ENCODE results near the gene SPPL2A.

Gene SPPL2A

DNA sequence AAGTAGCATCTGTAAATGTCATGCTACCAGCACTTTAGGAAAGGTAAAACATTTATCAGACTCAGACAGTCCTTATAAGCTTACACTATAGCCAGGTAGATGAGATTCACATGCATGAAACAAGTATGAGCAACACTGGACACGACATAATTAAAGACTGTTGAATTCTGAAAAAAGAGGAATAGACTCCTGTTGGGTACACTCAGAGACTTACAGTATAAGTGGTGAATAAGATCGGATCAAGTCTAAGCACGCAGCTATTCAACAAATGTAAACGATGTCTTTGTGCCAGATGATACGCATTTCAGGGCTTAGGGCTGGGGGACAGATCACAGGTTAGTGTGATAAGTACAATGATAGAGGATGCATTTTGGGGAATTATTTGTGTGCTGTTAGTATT lies 43.2 kb upstream of the SPPL2A start:
- FAIRE-seq: no peak
- TF ChIP-seq, protein P1, sequence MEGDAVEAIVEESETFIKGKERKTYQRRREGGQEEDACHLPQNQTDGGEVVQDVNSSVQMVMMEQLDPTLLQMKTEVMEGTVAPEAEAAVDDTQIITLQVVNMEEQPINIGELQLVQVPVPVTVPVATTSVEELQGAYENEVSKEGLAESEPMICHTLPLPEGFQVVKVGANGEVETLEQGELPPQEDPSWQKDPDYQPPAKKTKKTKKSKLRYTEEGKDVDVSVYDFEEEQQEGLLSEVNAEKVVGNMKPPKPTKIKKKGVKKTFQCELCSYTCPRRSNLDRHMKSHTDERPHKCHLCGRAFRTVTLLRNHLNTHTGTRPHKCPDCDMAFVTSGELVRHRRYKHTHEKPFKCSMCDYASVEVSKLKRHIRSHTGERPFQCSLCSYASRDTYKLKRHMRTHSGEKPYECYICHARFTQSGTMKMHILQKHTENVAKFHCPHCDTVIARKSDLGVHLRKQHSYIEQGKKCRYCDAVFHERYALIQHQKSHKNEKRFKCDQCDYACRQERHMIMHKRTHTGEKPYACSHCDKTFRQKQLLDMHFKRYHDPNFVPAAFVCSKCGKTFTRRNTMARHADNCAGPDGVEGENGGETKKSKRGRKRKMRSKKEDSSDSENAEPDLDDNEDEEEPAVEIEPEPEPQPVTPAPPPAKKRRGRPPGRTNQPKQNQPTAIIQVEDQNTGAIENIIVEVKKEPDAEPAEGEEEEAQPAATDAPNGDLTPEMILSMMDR (IDR thresholded peaks at IDR 0.05; ENCODE audit: insufficient read depth, missing control alignments): no peak
- no peak for DNase-seq (ENCODE audit: insufficient read length, low spot score)

DNA sequence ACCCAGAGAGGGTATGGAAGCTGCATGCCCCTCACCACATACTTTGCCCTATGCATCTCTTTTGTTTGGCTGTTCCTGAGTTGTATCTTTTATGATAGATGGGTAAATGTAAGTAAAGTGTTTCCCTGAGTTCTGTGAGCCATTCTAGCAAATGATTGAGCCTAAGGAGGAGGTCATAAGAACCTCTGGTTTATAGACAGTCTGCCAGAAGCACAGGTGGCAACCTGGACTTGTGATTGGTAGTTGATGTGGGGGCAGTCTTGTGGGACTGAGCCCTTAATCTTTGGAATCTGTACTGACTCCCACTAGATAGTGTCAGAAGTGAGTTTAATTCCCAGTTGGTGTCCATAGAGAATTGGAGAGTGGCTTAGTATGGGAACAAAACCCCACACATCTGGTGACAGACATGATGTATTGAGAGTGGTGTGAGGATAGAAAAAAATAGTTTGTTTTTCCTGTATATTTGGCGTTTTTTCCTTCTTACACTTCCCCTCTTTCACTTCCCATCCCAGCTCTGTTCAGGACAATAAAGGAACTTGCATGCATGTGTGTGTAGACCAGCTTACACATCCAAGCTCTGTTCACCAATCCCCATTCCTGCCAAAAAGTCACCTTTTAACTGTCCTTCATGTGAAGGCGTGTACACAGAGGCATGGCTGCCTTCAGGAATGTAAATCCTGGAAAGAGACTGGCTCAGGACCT lies 38.1 kb upstream of the SPPL2A start:
- FAIRE-seq (no peak), DNase-seq (ENCODE audit: insufficient read length, low spot score) (no peak)
- TF ChIP-seq, protein P1 (IDR thresholded peaks at IDR 0.05; ENCODE audit: insufficient read depth, missing control alignments): no peak

GRCh38 chr15:50800715-50801114 lies 35.2 kb upstream of the SPPL2A start:
- DNase-seq (ENCODE audit: insufficient read length, low spot score) (no peak), FAIRE-seq (no peak)
- TF ChIP-seq, protein P1 (IDR thresholded peaks at IDR 0.05; ENCODE audit: insufficient read depth, missing control alignments): no peak

DNA sequence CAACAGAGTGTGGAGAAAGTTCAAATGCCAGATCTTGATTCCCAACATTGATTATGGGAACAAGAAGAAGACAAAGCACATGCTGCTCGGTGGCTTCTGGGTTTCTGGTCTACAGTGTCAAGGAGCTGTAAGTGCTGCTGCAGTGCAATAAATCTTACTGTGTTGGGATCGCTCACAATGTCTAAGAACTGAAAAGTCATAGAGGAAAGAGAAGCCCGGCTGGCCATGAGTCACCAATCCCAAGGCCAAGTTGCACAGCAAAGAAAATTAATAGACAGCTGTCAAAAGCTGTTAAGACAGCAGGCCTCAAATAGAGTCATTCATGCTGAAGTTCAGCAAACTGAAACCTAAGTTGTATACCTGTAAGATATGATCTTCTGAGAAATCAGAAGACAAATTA lies 33.2 kb upstream of the SPPL2A start:
- TF ChIP-seq, protein P1 (IDR thresholded peaks at IDR 0.05; ENCODE audit: insufficient read depth, missing control alignments): no peak
- DNase-seq (ENCODE audit: insufficient read length, low spot score) (no peak), FAIRE-seq (no peak)

DNA sequence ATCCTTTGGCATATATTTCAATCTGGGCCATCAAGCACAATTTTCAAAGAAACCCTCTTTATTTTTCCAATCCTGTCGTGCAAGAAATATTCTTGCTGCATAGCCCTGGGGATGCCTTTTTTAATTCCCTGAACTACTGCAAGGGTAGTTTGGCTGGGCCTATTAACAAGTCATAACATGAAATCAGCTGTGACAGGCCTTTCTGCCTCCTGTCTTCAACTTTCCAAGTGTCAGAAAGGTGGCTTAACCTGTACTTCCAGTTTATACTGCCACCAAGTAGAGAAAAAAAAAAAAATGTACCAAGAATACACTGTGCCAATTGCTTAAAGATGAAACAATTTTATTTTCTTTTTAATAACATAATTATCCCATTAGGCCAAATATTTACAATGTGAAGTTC lies 32.4 kb upstream of the SPPL2A start:
- FAIRE-seq: no peak
- DNase-seq (ENCODE audit: insufficient read length, low spot score): no peak

GRCh38 chr15:50791486-50791885 lies 26.0 kb upstream of the SPPL2A start:
- DNase-seq (ENCODE audit: insufficient read length, low spot score) (no peak), FAIRE-seq (no peak)
- TF ChIP-seq, protein P1 (IDR thresholded peaks at IDR 0.05; ENCODE audit: insufficient read depth, missing control alignments): no peak

More for the DNA sequence above, 32.4 kb upstream of the SPPL2A start:
- TF ChIP-seq, protein P1 (IDR thresholded peaks at IDR 0.05; ENCODE audit: insufficient read depth, missing control alignments): no peak

GRCh38 chr15:50790778-50791453 lies 25.4 kb upstream of the SPPL2A start:
- DNase-seq (ENCODE audit: insufficient read length, low spot score) (no peak), FAIRE-seq (no peak)
- TF ChIP-seq, protein P1 (IDR thresholded peaks at IDR 0.05; ENCODE audit: insufficient read depth, missing control alignments): no peak
